Measurements from ENCODE around the gene RGS7BP.

DNA sequence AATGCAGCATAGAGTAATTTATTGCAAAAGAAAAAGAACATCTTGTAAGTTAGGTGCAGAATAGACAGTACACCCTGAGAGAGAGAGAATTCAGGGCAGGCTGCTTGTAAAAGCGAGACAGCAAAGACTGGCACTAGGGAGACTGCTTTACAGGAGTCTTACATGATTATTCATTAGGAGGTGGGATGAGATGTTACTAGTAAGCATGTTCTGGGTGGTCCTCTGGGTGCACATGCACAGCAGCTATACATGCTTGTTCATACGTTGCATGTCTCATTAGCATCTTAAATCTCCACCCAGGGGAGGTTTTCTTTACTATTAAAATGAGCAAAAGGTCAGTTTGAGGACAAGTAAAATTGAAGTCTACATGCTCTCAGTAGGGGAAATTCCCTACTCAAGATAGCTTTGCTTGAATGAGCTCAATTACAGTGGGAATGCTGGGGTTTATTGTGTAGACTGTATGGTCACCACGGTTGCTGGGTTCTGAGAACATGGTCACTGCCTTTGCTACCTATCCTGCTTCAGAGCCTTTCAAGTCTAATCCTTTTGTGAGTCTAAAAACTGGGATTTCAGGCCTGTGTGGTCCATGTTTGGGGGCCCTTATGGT, 60.6 kb downstream of the RGS7BP start:
- TF ChIP-seq, protein P1, sequence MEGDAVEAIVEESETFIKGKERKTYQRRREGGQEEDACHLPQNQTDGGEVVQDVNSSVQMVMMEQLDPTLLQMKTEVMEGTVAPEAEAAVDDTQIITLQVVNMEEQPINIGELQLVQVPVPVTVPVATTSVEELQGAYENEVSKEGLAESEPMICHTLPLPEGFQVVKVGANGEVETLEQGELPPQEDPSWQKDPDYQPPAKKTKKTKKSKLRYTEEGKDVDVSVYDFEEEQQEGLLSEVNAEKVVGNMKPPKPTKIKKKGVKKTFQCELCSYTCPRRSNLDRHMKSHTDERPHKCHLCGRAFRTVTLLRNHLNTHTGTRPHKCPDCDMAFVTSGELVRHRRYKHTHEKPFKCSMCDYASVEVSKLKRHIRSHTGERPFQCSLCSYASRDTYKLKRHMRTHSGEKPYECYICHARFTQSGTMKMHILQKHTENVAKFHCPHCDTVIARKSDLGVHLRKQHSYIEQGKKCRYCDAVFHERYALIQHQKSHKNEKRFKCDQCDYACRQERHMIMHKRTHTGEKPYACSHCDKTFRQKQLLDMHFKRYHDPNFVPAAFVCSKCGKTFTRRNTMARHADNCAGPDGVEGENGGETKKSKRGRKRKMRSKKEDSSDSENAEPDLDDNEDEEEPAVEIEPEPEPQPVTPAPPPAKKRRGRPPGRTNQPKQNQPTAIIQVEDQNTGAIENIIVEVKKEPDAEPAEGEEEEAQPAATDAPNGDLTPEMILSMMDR (IDR thresholded peaks at IDR 0.05), result no peak
- no peak for TF ChIP-seq POLR2A (IDR thresholded peaks at IDR 0.05)
